Fibroblast of skin of right quadriceps (primary cell): ENCODE results near the gene USP3.

Experiments used
- DNase-seq: peaks from one replicate; pipeline ENCODE4 v3.0.0-alpha.2; 2013

USP3 gene, protein sequence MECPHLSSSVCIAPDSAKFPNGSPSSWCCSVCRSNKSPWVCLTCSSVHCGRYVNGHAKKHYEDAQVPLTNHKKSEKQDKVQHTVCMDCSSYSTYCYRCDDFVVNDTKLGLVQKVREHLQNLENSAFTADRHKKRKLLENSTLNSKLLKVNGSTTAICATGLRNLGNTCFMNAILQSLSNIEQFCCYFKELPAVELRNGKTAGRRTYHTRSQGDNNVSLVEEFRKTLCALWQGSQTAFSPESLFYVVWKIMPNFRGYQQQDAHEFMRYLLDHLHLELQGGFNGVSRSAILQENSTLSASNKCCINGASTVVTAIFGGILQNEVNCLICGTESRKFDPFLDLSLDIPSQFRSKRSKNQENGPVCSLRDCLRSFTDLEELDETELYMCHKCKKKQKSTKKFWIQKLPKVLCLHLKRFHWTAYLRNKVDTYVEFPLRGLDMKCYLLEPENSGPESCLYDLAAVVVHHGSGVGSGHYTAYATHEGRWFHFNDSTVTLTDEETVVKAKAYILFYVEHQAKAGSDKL

DNA sequence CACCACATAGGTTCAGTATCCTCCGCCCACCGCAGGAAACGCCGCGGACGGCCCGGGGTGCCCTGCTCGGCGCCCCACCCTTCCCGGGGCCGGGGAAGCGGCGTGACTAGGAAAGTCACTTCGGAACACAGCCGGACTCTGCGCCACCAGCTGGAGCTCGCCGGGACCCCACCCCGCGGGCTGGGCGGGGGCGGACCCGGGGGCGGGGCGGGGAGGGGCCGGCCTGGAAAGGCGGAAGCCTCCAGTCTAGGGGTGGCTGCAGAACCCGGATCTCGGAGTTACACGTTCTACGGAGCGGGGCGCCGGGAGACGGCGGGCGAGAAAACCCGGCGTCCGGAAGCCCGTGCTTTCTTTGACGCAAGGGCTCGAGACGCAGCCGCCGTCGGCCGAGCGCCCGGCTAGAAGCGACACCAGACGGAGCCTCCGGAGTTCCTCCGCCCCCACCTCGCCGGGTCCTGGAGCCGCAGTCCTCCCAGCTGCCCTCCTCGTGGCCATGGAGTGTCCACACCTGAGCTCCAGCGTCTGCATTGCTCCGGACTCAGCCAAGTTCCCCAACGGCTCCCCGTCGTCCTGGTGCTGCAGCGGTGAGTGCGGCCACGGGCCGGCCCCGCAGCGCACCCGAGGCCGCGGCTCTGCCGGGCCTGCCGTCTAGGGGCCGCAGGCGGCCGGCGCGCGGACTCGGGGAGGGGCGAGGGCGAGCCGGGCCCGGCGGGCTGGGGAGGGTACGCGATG lies at the start of gene USP3:
Gene USP3 (plus strand): TSS at position 347 of the 732 bp plus-strand sequence. CDS start 147 bp downstream, at position 494.
- peak; percentile 96 for DNase-seq

DNA sequence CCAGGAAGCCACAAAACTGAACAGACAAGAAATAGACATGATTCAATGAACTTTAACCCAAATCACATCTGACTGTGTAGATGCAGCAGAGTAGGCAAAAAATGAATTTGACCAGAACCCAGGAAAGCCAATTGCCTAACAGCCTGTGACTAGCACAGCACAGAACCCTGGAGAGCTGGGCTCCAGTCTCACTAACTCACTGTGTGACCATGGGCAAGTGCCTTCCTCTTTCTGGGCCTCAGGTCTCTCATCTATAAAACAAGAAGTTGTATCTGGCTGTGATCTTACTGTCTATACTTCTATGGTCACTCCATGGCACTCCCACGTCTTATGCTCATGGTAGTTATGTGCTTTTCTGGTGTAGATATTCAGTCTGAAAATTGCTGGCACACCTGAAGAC lies 48.1 kb upstream of the USP3 start:
- no peak for DNase-seq

DNA sequence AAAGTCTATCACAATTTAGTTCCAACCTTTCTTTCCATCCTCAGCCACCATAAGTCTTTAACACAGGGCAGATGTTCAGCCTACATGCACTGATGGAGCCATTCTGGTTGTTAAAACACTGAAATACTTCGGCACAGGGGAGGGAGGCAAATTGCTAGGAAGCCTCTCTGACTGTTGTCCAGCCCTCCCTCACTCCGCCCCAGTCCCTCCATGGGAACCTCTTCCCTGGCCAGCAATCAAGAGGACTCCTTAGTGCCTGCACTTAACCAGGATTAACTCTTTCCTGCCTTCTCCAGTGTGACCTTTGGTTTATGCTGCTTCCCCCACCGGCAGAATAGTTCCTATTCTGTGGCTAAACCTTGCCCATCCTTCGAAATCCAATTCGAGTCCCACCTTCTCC lies 47.0 kb upstream of the USP3 start:
- no peak for DNase-seq

DNA sequence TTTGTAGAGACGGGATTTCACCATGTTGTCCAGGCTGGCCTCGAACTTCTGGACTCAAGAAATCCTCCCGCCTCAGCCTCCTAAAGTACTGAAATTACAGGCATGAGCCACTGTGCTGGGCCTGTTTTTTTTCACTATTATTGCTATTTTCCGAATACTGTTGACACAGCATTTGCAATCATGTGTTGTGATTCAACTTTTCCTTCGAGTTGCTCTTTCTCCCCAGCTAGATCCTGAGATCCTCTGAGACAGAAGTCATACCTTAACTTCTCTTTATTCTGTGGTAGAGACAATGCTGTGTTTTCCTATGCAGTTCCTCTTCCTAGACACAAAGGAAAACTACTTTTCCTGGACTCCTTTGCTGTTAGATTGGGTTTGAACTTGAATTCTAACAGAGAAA lies 46.4 kb upstream of the USP3 start:
- DNase-seq, result no peak

DNA sequence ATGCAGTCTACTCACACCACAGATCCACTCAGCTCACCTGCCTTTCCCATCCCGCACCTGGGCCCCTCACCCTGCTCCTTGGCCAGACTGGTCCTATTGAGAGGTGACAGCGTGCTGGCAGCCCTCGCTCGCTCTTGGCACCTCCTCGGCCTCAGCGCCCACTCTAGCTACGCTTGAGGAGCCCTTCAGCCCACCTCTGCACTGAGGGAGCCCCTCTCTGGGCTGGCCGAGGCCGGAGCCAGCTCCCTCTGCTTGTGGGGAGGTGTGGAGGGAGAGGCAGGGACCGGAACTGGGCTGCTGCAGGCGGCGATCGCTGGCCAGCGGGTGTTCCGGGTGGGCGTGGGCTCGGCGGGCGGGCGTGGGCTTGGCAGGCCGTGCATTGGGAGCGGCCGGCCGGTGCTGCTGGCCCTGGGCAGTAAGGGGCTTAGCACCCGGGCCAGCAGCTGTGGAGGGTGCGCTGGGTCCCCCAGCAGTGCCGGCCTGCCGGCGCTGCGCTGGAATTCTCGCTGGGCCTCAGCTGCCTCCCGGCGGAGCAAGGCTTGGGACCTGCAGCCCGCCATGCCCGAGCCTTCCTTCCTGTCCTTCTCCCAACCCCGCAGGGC lies 45.5 kb upstream of the USP3 start:
- DNase-seq, result no peak

DNA sequence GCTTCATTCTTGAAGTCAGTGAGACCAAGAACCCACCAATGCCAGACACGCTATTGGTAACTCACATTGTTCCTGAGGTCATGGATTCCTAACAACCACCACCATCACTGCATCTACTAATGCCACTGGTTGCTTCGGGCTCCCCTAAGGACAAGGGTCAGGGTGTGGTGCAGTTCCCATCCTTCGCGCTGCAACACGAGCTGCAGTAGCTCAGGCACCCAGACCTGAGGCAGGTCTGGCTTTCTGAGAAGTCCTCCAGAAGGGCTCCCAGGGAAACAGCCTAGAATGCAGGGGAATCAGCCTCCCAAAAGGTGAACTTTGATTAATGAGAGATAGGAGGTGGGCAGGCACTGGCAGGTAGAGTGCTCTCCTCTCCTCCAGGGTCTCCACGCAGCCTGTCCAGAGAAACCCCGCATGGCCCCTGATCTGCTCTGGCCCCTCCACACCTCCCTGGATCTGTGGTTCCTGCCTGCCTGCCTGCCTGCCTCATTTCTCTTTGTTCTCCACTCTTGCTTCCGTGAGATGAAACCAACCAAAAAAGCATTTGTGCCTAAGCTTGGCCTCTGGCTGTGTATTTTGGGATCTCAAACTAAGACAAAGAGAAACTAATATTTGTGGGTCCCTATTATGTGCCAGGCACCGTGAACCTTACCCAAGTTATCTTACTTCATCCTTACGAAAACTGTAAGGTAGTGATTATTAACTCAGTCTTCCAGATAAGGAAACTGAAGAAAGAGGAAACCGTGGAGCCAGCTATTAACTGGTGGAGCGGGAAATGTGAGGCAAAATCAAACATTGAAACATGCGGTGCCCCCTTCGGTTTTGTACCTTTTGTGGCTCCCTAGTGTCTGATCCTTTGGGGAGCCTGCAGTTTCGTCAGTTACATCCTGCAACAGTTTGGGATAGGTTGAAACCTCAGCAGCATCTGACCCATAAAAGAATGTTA lies 43.9 kb upstream of the USP3 start:
- DNase-seq, result no peak

DNA sequence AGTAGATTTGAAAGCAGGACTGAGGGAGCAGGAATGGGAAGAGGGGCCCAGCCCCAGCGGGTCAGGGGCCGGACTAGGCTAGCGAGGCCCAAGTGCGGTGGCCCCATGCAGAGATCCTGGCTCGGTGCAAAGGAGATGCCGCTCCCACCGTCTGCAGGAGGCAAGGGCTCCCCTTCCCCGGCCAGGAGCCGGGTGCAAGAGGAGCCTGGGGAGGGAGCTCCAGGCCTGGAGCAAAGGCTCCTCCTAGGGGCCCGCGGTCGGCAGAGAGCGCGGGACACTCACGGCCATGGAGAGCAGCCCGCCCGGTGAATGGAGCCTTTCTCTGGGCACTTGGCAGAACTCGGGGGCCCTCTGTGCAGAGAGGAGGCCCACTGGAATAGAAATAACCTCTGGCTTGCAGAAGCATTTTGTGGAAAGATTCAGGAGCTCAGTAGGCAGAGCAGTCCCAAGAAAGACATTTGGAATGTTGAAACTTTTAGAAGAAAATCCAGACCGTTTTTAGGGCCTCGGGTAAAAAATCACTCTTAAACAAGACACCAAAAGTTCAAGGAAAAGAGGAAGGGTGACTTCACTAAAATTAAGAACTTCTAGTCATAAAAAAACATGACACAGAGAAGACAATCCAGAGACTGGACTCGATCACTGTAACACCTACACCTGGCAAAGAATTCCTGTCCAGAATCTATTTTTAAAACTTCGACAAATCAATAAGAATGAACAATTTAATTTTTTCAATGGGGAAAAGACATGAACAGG lies 43.0 kb upstream of the USP3 start:
- DNase-seq, result no peak

DNA sequence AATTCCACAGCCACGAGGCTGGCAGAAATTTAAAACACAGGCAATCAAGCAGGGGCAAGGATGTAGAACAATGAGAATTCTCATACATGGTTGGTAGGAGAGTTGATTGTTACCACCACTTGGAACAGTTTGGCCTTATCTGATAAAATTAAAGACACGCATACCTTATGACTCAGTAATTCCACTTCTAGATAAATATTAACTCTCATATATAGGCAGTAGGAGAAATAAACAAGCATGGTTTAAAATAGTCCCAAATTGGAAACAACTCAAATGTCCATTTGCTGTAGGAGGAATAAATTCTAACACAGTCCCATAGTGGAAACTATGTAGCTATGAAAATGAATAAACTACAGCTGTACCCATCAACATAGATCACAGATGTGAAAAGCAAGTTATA lies 42.3 kb upstream of the USP3 start:
- peak; percentile 48 for DNase-seq

DNA sequence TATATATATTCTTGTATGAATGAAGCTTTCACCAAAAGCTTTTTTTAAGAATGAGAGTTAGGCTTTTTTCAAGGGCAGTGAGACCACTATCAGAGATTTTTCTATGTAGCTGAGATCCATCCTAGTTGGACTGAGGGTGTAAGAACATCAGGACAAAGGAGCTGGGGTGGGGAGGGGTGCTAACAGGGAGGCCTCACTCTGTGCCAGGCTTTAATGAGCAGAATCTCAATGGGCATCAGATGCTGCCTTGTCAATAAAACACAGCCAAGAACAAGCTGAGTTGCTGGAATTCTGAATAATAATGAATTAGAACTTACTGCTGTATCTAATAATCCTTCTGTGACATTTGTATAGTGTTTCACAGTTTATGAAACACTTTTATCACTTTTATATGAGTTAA lies 41.4 kb upstream of the USP3 start:
- no peak for DNase-seq

DNA sequence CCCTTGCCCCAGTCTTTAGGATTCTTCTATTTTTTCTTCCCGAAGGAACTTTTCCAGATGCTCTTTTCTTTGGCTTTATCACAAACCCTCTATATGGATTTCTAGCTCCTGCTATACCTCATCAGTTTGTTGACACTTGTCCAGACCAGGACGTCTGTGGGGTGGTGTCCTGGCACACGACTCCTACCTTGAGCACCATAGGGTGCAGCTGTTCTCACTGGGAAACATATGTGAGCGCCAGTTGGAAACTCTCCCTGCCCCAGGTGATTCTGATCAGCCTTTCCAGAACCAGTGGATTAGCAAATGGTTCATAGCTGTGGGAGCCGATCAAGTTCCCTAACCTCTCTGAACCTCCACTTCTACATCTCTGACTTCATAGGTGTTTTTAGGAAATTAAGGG lies 40.6 kb upstream of the USP3 start:
- no peak for DNase-seq

DNA sequence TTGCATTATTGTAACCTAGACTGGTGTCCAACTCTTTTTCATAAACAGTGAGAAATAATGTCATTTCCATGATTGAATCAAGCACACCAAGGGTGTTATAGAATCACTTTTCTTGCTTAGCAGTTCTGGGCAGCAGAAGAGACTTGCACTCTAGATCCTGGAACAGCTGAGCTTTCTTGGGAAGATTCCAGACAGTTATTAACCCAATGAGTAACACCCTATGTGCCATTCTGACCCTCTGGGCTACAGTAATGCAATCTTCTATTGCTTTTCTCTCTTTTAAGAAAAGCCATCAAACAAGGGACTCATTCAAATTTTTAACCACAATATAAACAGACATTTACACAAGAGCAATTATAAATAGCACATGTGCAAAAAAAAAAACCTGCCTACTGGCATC lies 39.3 kb upstream of the USP3 start:
- DNase-seq, result peak; percentile 74

DNA sequence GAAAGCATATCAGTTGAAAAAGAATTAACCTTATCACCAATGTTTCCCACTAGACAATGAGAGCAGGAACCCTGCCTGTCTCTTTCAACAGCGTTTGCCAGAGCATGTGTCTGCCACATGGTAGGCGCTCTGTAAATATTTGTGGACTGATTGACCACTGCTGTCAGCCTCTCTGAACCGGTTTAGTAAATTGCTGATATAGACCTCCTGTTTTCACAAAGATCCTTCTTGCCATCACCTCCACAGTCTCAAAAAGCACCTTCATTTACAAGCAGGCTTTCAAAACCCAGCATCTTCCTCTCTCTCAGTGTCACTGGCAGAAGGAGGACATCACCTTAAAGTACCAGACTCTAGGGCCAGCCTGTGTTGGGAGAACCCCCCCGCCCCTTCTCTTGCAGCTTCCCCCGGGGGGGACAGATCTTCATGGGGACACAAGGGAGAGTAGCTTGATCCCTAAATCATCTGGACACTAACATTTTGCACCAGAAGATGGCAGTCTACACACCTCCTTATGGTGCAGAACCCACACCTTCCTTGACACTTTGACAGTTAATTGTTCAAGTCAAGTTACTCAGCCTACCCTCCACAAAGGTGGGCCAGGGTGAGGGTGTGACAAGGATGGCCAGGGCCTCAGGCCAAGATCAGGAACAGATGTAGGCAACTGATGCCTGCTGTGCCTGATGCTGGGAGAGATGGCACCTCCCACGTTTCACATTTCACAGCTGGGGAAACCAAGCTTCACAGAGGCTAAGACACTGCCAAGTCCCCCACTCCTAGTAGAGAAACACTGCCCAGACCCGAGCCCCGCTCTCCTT lies 37.8 kb upstream of the USP3 start:
- DNase-seq, result peak; percentile 57

DNA sequence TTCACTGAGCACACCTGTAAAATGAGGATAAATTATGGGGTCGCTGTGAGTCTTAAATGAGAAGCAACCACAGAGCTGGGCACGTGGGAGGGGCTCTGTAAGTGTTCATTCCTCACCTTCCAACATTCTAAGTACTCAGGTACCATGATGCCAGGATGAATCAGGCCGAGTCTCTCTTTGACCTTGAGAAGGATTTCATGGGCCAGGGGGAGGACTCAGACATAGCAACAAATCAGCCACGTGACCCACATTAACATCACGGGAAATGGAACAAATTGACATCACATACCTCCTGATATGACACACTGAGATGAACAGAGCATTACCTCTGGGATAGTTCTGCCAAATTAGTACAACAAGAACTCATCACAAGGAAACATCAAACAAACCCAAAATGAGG lies 35.2 kb upstream of the USP3 start:
- no peak for DNase-seq

DNA sequence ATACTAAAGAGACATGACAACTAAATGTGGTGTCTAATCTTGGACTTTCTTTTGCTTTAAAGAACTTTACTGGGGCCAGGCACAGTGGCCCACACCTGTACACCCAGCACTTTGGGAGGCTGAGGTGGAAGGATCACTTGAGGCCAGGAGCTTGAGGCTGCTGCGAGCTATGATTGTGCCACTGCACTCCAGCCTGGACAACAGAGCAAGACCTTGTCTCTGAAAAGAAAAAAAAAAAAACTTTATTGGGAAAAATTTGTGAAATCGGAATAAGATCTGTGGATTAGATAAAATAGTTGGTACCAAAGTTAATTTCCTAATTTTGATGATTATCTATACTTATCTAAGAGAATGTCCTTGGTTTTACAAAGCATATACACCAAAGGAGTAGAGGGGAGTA lies 34.4 kb upstream of the USP3 start:
- DNase-seq, result no peak

DNA sequence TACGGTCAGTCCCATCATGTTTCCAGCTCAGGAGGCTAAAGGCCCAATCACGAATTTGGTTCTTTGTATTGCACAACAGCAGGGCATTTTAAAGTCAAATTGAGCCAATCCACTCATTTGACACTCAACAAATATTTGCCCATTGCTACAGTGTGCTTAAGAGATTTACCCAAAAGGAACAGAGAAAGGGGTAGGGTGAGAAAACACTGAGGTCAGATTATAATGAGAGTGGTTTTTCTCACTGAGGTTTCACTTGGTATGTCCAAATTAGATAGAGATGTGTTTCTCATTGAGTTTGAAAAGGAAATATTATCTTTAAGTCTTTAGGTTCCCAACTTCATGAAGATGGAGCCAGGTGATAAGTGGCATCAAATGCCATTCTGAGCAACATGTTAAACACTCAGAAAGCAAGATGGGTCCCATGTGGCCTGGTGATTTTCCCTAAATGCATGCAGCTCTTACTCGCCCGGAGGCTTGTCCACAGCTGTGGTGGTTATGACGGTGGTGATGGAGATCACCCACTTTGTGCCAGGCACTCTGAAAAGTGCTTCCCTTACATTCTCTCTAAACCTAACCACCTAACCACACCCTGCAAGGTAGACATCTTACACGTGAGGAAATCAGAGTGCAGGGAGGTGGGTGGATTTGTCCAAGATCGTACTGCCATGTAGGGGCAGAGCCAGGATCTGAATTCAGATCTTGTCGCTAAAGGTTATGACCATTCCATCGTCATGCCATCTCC lies 31.2 kb upstream of the USP3 start:
- no peak for DNase-seq

DNA sequence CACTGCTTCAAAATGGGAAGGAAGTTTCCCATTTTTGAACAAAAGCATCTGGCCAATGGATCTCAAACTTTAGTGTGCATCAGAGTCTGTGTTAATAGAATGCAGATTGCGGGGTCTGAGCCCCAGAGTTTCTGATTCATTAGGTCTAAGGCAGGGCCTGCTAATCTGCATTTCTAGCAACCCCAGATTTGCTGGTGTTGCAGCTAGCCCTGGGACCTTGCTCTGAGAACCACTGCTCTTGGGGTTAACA lies 30.7 kb upstream of the USP3 start:
- DNase-seq, result no peak

DNA sequence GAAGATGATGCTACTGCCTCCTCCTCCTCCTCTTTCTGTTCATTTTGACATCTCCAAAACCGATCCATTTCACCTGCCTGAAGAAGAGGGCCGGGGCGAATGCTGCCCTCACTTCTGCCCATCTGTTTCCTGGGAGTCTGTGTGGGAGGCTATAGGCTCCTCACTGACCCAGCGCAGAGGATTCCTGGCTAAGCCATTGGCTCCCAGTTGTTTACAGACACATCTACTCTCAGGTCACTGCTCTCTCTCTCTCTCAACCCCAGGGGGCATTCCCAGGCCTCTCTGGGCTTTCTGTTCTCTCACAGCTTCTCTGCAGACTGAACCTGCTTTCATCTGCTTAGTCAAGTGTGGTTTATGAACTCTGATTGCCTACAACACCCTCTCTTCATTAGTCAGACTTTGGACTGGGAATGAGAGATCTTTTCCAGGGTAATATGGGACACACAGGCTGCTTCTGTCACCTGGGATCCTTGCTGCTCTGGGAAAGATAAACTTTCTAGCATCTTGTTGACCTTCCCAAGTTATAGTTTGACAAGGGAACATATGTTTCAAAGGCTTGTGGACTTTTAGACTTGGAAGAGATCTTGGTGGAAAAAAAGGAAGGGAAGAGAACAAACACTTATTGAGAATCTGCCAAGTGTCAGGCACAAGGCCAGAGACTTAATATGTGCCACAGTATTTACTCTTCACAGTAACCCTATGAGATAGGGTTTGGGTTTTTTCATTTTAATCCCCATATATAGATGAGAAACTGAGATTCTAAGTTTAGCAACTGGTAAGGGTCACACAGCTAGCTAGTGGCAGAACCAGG lies 30.2 kb upstream of the USP3 start:
- DNase-seq, result peak; percentile 50

DNA sequence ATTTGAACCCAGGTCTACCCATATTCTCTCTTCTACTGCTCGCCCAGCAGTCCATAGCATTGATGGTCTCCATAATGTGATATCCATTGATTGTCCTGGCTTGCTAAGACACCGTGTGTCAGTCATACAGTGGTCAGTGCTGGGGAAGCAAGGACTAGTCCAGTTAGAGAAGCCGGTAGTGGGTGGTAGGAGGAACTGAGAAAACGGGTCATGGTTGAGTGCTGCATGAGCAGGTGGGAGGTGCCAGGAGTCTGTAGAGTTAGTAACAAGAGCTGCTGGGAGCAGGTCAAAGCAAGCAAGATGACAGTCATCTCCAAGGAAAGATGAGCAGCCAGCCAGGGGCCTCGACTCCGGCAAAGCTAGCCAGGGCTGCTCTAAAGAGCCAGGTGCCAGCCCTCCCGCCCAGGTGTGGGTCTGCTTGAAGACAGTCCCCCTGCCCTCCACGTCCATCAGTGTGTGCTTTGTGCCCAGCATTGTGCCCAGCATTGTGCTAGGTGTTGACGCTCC lies 29.5 kb upstream of the USP3 start:
- DNase-seq, result no peak

DNA sequence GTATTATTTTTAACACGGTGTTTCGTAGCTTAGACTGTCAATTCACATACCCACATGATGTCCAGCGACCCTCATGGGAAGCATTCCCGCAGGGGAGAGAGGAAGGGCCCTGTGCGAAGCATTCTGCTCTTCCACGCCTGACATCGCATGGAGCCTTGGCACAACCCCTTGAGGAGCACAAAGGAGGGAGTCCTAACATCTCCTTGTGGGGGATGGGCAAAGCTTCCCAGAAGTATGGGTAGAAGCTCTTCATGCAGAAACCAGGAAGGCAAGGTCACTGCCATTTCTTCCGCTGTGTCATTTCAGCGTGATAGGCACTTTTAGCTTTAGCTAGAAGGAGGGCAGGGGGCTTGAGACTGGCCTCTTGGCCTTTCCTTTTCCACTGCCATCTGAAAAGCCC lies 28.7 kb upstream of the USP3 start:
- no peak for DNase-seq
